Measurements from ENCODE around the gene SHC1.
A peak's percentile ranks its signal among the peaks of the same experiment; 100 is the strongest.

The SHC1 gene

GRCh38 chr1:155003227-155003765, 32.7 kb upstream of the SHC1 start (continued):
- TF ChIP-seq CTCF (tag by site-specific recombination; IDR thresholded peaks at IDR 0.05) (peak; percentile 47; the same call in 1 of the 2 replicates), ZNF423 (tag by site-specific recombination; IDR thresholded peaks at IDR 0.05) (peak; percentile 70), ZNF16 (tag by site-specific recombination; IDR thresholded peaks at IDR 0.05; ENCODE audit: low read depth) (no peak), ZSCAN16 (tag by site-specific recombination; IDR thresholded peaks at IDR 0.05) (no peak), MYNN (tag by site-specific recombination; IDR thresholded peaks at IDR 0.05; ENCODE audit: borderline replicate concordance) (no peak), ZNF26 (tag by site-specific recombination; IDR thresholded peaks at IDR 0.05) (no peak), ZNF549 (tag by site-specific recombination; IDR thresholded peaks at IDR 0.05) (no peak), ELK4 (IDR thresholded peaks at IDR 0.05; ENCODE audit: borderline replicate concordance, low read depth, low read length) (no peak)

- POLR2A ChIA-PET = interaction anchor here (0.6 to 2.2 kb wide), 10 partner anchors 8 to 191 kb away, joined by 3 to 14 read pairs (median 6); partner anchors contain the start of genes CKS1B and FLAD1
- CTCF ChIA-PET = interaction anchor here (0.6 to 2.1 kb wide), 6 partner anchors 8 to 110 kb away, joined by 3 to 11 read pairs (median 4); partner anchors contain the start of gene ADAM15
- no peaks in the 10 kb centered on the region for H3K9me3 ChIP-seq (ENCODE audit: control insufficient read depth, insufficient read depth, low read depth, low read length)
- H3K4me3 ChIP-seq (ENCODE audit: low read depth, low read length) = peak within 1 kb of the TSS; percentile 50
- no peaks in the 10 kb centered on the region for H3K36me3 ChIP-seq (ENCODE audit: control insufficient read depth in 2 of 2, insufficient read depth in 1 of 2, low read length in 2 of 2)
- H3K4me1 ChIP-seq (ENCODE audit: control insufficient read depth, insufficient read depth, low read length) = peaks cover 13% of the 10 kb centered on the region
- peak within 1 kb of the TSS; percentile 87 for H3K27ac ChIP-seq (ENCODE audit: extremely low read depth, low read depth, low read length)
- TF ChIP-seq PRDM6 (tag by site-specific recombination; IDR thresholded peaks at IDR 0.05) (no peak), ZNF280D (tag by site-specific recombination; IDR thresholded peaks at IDR 0.05) (no peak), ZSCAN23 (tag by site-specific recombination; IDR thresholded peaks at IDR 0.05) (no peak), SCRT1 (tag by site-specific recombination; IDR thresholded peaks at IDR 0.05; ENCODE audit: borderline replicate concordance) (no peak), ZNF133 (tag by site-specific recombination; IDR thresholded peaks at IDR 0.05) (no peak), ZNF112 (tag by site-specific recombination; IDR thresholded peaks at IDR 0.05) (no peak), ZNF138 (tag by site-specific recombination; IDR thresholded peaks at IDR 0.05; ENCODE audit: borderline replicate concordance) (no peak), ZBTB10 (tag by site-specific recombination; IDR thresholded peaks at IDR 0.05) (peak; percentile 99), ZNF549 (tag by site-specific recombination; IDR thresholded peaks at IDR 0.05) (no peak), ZNF214 (tag by site-specific recombination; IDR thresholded peaks at IDR 0.05; ENCODE audit: borderline replicate concordance) (no peak), EGR2 (tag by site-specific recombination; IDR thresholded peaks at IDR 0.05; ENCODE audit: low read depth) (0 out of 2 replicates have a peak, but pooled peaks have one; percentile 4), ZNF391 (tag by site-specific recombination; IDR thresholded peaks at IDR 0.05; ENCODE audit: borderline replicate concordance, low read depth) (no peak), BCL6B (tag by site-specific recombination; IDR thresholded peaks at IDR 0.05) (no peak)
Measured at GRCh38 chr1:155002464-155003226, 32.1 kb upstream of the SHC1 start, which contains the start of gene ZBTB7B. TSS of gene ZBTB7B (plus strand) at chr1:155002802. CDS start at chr1:155014661, 11,859 bp downstream.

All from HEK293 (cell line).